ENCODE results near the gene RPS6KA2.
"Not testable (repeated sequence)": the region's sequence is repeated elsewhere in the genome, so short reads cannot be mapped to it uniquely, and the experiment has no call there.

The RPS6KA2 gene

GRCh38 chr6:166365221-166365620, 261.8 kb downstream of the RPS6KA2 start:
- H2BK5ac ChIP-seq (ENCODE audit: low read depth, low read length, poor library complexity): no peak overlapping the region
- no peak overlapping the region for H3K23ac ChIP-seq (ENCODE audit: low read length)
- peaks cover 1% of the 10 kb centered on the region for H3K9me3 ChIP-seq (ENCODE audit: insufficient read depth, low read depth, low read length)
- H4K8ac ChIP-seq (ENCODE audit: low read depth, low read length): no peak overlapping the region
- no peak overlapping the region for H2AK5ac ChIP-seq (ENCODE audit: low read length)
- no peak overlapping the region for H4K91ac ChIP-seq (ENCODE audit: low read depth, low read length)
- H3K79me2 ChIP-seq (ENCODE audit: control insufficient read depth, insufficient read depth, low read length, poor library complexity): no peaks in the 10 kb centered on the region
- no CpG with 5 or more reads among the region's 2 CpGs for WGBS (ENCODE audit: extremely low coverage, insufficient coverage, insufficient read length)
- no peak overlapping the region for H3K27ac ChIP-seq (ENCODE audit: low read depth, low read length)
- H3K4me2 ChIP-seq (ENCODE audit: low read length): no peak overlapping the region
- no peak overlapping the region for H2BK12ac ChIP-seq (ENCODE audit: low read length)
- H3K4me3 ChIP-seq (ENCODE audit: low read depth, low read length): no peak overlapping the region
- no peak overlapping the region for H3K18ac ChIP-seq (ENCODE audit: low read length)
- no peak overlapping the region for H2AFZ ChIP-seq (ENCODE audit: insufficient read depth, low read length, poor library complexity)
- H3K4ac ChIP-seq (ENCODE audit: low read depth, low read length): no peak overlapping the region
- no peak overlapping the region for H3K9ac ChIP-seq (ENCODE audit: low read length)
- H3K14ac ChIP-seq (ENCODE audit: low read length): no peak overlapping the region
- no peak overlapping the region for H4K12ac ChIP-seq (ENCODE audit: low read depth, low read length)
- no peak overlapping the region for H2BK120ac ChIP-seq (ENCODE audit: insufficient read depth, low read length, poor library complexity)
- no peaks in the 10 kb centered on the region for H3K27me3 ChIP-seq (ENCODE audit: insufficient read depth, low read length)
- H3K4me1 ChIP-seq (ENCODE audit: control insufficient read depth in 1 of 2, insufficient read depth in 2 of 2, low read length in 2 of 2): peaks cover 2 to 4% of the 10 kb centered on the region in 2 experiments
- no peak for DNase-seq
- H3K79me1 ChIP-seq (ENCODE audit: low read length): no peaks in the 10 kb centered on the region
- H3K36me3 ChIP-seq (ENCODE audit: control insufficient read depth in 1 of 2, insufficient read depth in 2 of 2, low read length in 2 of 2): peaks cover 0 to 4% of the 10 kb centered on the region in 2 experiments

GRCh38 chr6:166364456-166364855, 262.6 kb downstream of the RPS6KA2 start:
- Histone ChIP-seq H2BK12ac (ENCODE audit: low read length) (no peak overlapping the region), H3K4ac (ENCODE audit: low read depth, low read length) (no peak overlapping the region), H3K27me3 (ENCODE audit: insufficient read depth, low read length) (no peaks in the 10 kb centered on the region), H3K79me1 (ENCODE audit: low read length) (no peaks in the 10 kb centered on the region), H3K4me2 (ENCODE audit: low read length) (no peak overlapping the region), H3K36me3 (ENCODE audit: control insufficient read depth in 1 of 2, insufficient read depth in 2 of 2, low read length in 2 of 2) (peaks cover 0 to 4% of the 10 kb centered on the region in 2 experiments), H3K9ac (ENCODE audit: low read length) (no peak overlapping the region), H2AK5ac (ENCODE audit: low read length) (no peak overlapping the region), H3K9me3 (ENCODE audit: insufficient read depth, low read depth, low read length) (peaks cover 1% of the 10 kb centered on the region), H2BK5ac (ENCODE audit: low read depth, low read length, poor library complexity) (no peak overlapping the region), H3K4me3 (ENCODE audit: low read depth, low read length) (no peak overlapping the region), H3K18ac (ENCODE audit: low read length) (no peak overlapping the region), H3K79me2 (ENCODE audit: control insufficient read depth, insufficient read depth, low read length, poor library complexity) (no peaks in the 10 kb centered on the region), H2AFZ (ENCODE audit: insufficient read depth, low read length, poor library complexity) (no peak overlapping the region), H4K91ac (ENCODE audit: low read depth, low read length) (no peak overlapping the region), H4K12ac (ENCODE audit: low read depth, low read length) (no peak overlapping the region), H3K23ac (ENCODE audit: low read length) (no peak overlapping the region), H3K27ac (ENCODE audit: low read depth, low read length) (no peak overlapping the region), H4K8ac (ENCODE audit: low read depth, low read length) (no peak overlapping the region), H3K4me1 (ENCODE audit: control insufficient read depth in 1 of 2, insufficient read depth in 2 of 2, low read length in 2 of 2) (peaks cover 2 to 4% of the 10 kb centered on the region in 2 experiments), H3K14ac (ENCODE audit: low read length) (no peak overlapping the region), H2BK120ac (ENCODE audit: insufficient read depth, low read length, poor library complexity) (no peak overlapping the region)
- DNase-seq: no peak
- no CpG with 5 or more reads among the region's 7 CpGs for WGBS (ENCODE audit: extremely low coverage, insufficient coverage, insufficient read length)

GRCh38 chr6:166362427-166362826, 264.6 kb downstream of the RPS6KA2 start:
- not testable (repeated sequence) for DNase-seq; H3K14ac ChIP-seq (ENCODE audit: low read length); H4K12ac ChIP-seq (ENCODE audit: low read depth, low read length); H3K9me3 ChIP-seq (ENCODE audit: insufficient read depth, low read depth, low read length); H3K36me3 ChIP-seq (ENCODE audit: control insufficient read depth in 1 of 2, insufficient read depth in 2 of 2, low read length in 2 of 2); H3K4me2 ChIP-seq (ENCODE audit: low read length); H3K18ac ChIP-seq (ENCODE audit: low read length); H4K8ac ChIP-seq (ENCODE audit: low read depth, low read length); H3K4ac ChIP-seq (ENCODE audit: low read depth, low read length); H3K27ac ChIP-seq (ENCODE audit: low read depth, low read length); H2BK12ac ChIP-seq (ENCODE audit: low read length); H3K4me1 ChIP-seq (ENCODE audit: control insufficient read depth in 1 of 2, insufficient read depth in 2 of 2, low read length in 2 of 2); H4K91ac ChIP-seq (ENCODE audit: low read depth, low read length); H2BK120ac ChIP-seq (ENCODE audit: insufficient read depth, low read length, poor library complexity); H2AFZ ChIP-seq (ENCODE audit: insufficient read depth, low read length, poor library complexity); H3K23ac ChIP-seq (ENCODE audit: low read length); H2AK5ac ChIP-seq (ENCODE audit: low read length); H3K79me2 ChIP-seq (ENCODE audit: control insufficient read depth, insufficient read depth, low read length, poor library complexity); H3K27me3 ChIP-seq (ENCODE audit: insufficient read depth, low read length); H3K9ac ChIP-seq (ENCODE audit: low read length); H2BK5ac ChIP-seq (ENCODE audit: low read depth, low read length, poor library complexity); H3K79me1 ChIP-seq (ENCODE audit: low read length); H3K4me3 ChIP-seq (ENCODE audit: low read depth, low read length)
- no CpG with 5 or more reads among the region's 4 CpGs for WGBS (ENCODE audit: extremely low coverage, insufficient coverage, insufficient read length)

- H3K4me3 ChIP-seq (ENCODE audit: low read depth, low read length): no peak overlapping the region
- H2AFZ ChIP-seq (ENCODE audit: insufficient read depth, low read length, poor library complexity): no peak overlapping the region
- no peak overlapping the region for H3K9ac ChIP-seq (ENCODE audit: low read length)
- no peak overlapping the region for H2BK12ac ChIP-seq (ENCODE audit: low read length)
- H3K18ac ChIP-seq (ENCODE audit: low read length): no peak overlapping the region
- no peaks in the 10 kb centered on the region for H3K79me2 ChIP-seq (ENCODE audit: control insufficient read depth, insufficient read depth, low read length, poor library complexity)
- H3K4me1 ChIP-seq (ENCODE audit: control insufficient read depth in 1 of 2, insufficient read depth in 2 of 2, low read length in 2 of 2): peaks cover 2 to 4% of the 10 kb centered on the region in 2 experiments
- no peak overlapping the region for H2BK120ac ChIP-seq (ENCODE audit: insufficient read depth, low read length, poor library complexity)
- no peak overlapping the region for H4K8ac ChIP-seq (ENCODE audit: low read depth, low read length)
- no peak overlapping the region for H4K12ac ChIP-seq (ENCODE audit: low read depth, low read length)
- no peak overlapping the region for H2AK5ac ChIP-seq (ENCODE audit: low read length)
- no peak overlapping the region for H3K4me2 ChIP-seq (ENCODE audit: low read length)
- no peak overlapping the region for H3K14ac ChIP-seq (ENCODE audit: low read length)
- DNase-seq: peak; percentile 99
- H3K36me3 ChIP-seq (ENCODE audit: control insufficient read depth in 1 of 2, insufficient read depth in 2 of 2, low read length in 2 of 2): peaks cover 0 to 4% of the 10 kb centered on the region in 2 experiments
- H3K23ac ChIP-seq (ENCODE audit: low read length): no peak overlapping the region
- no peaks in the 10 kb centered on the region for H3K27me3 ChIP-seq (ENCODE audit: insufficient read depth, low read length)
- no CpG with 5 or more reads among the region's 3 CpGs for WGBS (ENCODE audit: extremely low coverage, insufficient coverage, insufficient read length)
- no peak overlapping the region for H3K27ac ChIP-seq (ENCODE audit: low read depth, low read length)
- H4K91ac ChIP-seq (ENCODE audit: low read depth, low read length): no peak overlapping the region
- no peak overlapping the region for H2BK5ac ChIP-seq (ENCODE audit: low read depth, low read length, poor library complexity)
- peaks cover 1% of the 10 kb centered on the region for H3K9me3 ChIP-seq (ENCODE audit: insufficient read depth, low read depth, low read length)
- H3K79me1 ChIP-seq (ENCODE audit: low read length): no peaks in the 10 kb centered on the region
- H3K4ac ChIP-seq (ENCODE audit: low read depth, low read length): no peak overlapping the region
Measured at GRCh38 chr6:166361077-166361429, 266.0 kb downstream of the RPS6KA2 start.
